Ishikawa (cell line): ENCODE results near the gene TBXAS1.
A peak's percentile ranks its signal among the peaks of the same experiment; 100 is the strongest.

Experiments used
- CEBPB ChIP-seq: IDR thresholded peaks from 2 replicates; pipeline ENCODE4 v1.6.1; 2012
- CREB1 ChIP-seq: IDR thresholded peaks from 2 replicates; pipeline ENCODE4 v1.6.1; 2012; ENCODE audit warnings: low read depth
- EGR1 ChIP-seq: IDR thresholded peaks from 2 replicates; pipeline ENCODE4 v1.6.1; 2012
- EP300 ChIP-seq: IDR thresholded peaks from 2 replicates; pipeline ENCODE4 v1.6.1; 2012; ENCODE audit warnings: borderline replicate concordance
- FOXM1 ChIP-seq: IDR thresholded peaks from 2 replicates; pipeline ENCODE4 v1.6.1; 2012; ENCODE audit warnings: low read depth, borderline replicate concordance
- MAX ChIP-seq: IDR thresholded peaks from 2 replicates; pipeline ENCODE4 v1.6.1; 2012
- NFIC ChIP-seq: IDR thresholded peaks from 2 replicates; pipeline ENCODE4 v1.6.1; 2012
- RAD21 ChIP-seq: IDR thresholded peaks from 2 replicates; pipeline ENCODE4 v1.6.1; 2012; ENCODE audit warnings: low read depth
- TAF1 ChIP-seq: IDR thresholded peaks from 2 replicates; pipeline ENCODE4 v1.6.1; 2012; ENCODE audit warnings: low read depth, mild to moderate bottlenecking
- TCF12 ChIP-seq: IDR thresholded peaks from 2 replicates; pipeline ENCODE4 v1.6.1; 2012; ENCODE audit warnings: low read depth
- TEAD4 ChIP-seq: IDR thresholded peaks from 2 replicates; pipeline ENCODE4 v1.6.1; 2012
- YY1 ChIP-seq: IDR thresholded peaks from 2 replicates; pipeline ENCODE4 v1.6.1; 2012; ENCODE audit warnings: low read depth
- ZBTB7A ChIP-seq: IDR thresholded peaks from 2 replicates; pipeline ENCODE4 v1.6.1; 2012; ENCODE audit warnings: low read depth
- TF ChIP-seq, protein P1 (sequence below): IDR thresholded peaks from 2 replicates; pipeline ENCODE4 v1.6.1; 2012; ENCODE audit warnings: low read depth, mild to moderate bottlenecking
- TF ChIP-seq, protein P2 (sequence below): IDR thresholded peaks from 2 replicates; pipeline ENCODE4 v1.6.1; 2012

The TBXAS1 gene

DNA sequence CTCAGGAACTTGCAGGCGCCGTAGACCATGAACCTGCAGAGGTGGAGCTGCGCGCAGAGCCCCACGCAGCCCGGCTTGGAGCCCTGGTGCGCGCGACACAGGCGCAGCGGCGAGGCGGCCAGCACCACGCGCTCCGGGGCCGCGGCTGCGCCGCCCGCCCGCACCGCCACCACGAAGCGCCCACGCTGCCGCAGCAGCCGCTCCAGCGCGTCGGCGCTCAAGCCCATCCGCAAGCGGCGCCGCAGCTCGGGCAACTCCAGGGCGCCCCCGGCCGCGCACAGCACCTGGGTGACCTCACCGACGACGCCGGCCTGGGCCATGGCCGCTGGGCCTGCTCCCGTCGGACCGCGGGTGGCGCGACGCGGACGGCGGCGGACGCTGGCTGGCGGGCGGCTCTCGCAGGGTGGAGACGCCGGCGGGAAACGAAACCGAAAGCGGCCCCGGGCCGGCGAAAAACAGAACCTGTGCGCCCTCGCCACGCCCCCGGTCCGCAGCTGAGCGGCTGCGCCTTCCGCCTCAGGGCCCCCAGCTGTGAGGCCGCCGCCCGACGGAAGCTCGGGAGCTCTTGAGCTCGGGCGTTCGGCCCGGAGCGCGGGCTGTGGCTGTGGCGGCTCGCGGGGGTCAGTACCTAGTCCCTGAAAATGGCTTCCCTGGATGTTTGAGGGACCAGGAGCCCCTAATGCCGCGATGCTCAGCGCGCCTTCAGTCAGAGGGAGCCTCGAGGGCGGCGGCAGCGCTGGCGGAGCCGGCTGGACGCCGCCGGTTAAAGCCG lies 233.7 kb downstream of the TBXAS1 start, which contains the start of gene PARP12:
Gene PARP12 (minus strand): TSS at position 424 of the 772 bp plus-strand sequence. CDS start 104 bp downstream, at position 320.
- no peak for TF ChIP-seq NFIC
- TF ChIP-seq, protein P1, sequence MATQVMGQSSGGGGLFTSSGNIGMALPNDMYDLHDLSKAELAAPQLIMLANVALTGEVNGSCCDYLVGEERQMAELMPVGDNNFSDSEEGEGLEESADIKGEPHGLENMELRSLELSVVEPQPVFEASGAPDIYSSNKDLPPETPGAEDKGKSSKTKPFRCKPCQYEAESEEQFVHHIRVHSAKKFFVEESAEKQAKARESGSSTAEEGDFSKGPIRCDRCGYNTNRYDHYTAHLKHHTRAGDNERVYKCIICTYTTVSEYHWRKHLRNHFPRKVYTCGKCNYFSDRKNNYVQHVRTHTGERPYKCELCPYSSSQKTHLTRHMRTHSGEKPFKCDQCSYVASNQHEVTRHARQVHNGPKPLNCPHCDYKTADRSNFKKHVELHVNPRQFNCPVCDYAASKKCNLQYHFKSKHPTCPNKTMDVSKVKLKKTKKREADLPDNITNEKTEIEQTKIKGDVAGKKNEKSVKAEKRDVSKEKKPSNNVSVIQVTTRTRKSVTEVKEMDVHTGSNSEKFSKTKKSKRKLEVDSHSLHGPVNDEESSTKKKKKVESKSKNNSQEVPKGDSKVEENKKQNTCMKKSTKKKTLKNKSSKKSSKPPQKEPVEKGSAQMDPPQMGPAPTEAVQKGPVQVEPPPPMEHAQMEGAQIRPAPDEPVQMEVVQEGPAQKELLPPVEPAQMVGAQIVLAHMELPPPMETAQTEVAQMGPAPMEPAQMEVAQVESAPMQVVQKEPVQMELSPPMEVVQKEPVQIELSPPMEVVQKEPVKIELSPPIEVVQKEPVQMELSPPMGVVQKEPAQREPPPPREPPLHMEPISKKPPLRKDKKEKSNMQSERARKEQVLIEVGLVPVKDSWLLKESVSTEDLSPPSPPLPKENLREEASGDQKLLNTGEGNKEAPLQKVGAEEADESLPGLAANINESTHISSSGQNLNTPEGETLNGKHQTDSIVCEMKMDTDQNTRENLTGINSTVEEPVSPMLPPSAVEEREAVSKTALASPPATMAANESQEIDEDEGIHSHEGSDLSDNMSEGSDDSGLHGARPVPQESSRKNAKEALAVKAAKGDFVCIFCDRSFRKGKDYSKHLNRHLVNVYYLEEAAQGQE, result no peak
- no peak for TF ChIP-seq TAF1
- TF ChIP-seq RAD21, result no peak
- TF ChIP-seq TEAD4, result no peak
- TF ChIP-seq YY1, result 0 out of 2 replicates have a peak, but pooled peaks have one; percentile 21
- no peak for TF ChIP-seq CEBPB
- TF ChIP-seq CREB1, result no peak
- no peak for TF ChIP-seq TCF12
- 0 out of 2 replicates have a peak, but pooled peaks have one; percentile 35 for TF ChIP-seq ZBTB7A
- no peak for TF ChIP-seq EGR1
- TF ChIP-seq, protein P2, sequence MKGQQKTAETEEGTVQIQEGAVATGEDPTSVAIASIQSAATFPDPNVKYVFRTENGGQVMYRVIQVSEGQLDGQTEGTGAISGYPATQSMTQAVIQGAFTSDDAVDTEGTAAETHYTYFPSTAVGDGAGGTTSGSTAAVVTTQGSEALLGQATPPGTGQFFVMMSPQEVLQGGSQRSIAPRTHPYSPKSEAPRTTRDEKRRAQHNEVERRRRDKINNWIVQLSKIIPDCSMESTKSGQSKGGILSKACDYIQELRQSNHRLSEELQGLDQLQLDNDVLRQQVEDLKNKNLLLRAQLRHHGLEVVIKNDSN, result no peak
- peak; percentile 40 for TF ChIP-seq MAX
- TF ChIP-seq EP300, result no peak
- TF ChIP-seq FOXM1, result no peak

- TF ChIP-seq RAD21, result no peak
- TF ChIP-seq NFIC, result no peak
Observed at GRCh38 chr7:140067052-140067451, 238.0 kb downstream of the TBXAS1 start.

DNA sequence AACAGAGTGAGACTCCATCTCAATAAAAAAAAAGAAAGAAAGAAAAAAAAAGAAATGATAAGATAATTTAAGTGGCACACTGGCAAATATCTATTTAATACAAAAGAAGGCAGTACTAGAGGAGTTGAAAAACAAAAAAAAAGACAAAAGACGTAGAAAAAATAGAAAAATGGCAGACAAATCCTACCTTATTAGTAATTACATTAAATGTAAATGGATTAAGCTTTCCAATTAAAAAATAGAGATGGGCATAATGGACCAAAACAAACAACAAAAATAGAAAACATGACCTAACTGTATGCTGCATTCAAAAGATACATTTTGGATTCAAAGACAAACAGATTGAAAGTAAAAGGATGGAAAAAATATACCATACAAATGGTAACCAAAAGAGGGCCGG lies 239.0 kb downstream of the TBXAS1 start:
- TF ChIP-seq MAX (no peak), NFIC (no peak), EGR1 (no peak), TEAD4 (no peak), YY1 (no peak), TCF12 (no peak), RAD21 (no peak), CREB1 (no peak), TAF1 (no peak), CEBPB (no peak)
- TF ChIP-seq, protein P1, result no peak

GRCh38 chr7:140069298-140069949 lies 240.4 kb downstream of the TBXAS1 start:
- TF ChIP-seq RAD21 (no peak), ZBTB7A (no peak), TEAD4 (no peak), EP300 (no peak)
- TF ChIP-seq, protein P1, result no peak
